DOHH2 (cell line): ENCODE data around the gene CDIPT.

Experiments used
- EZH2phosphoT487 ChIP-seq: fragments of 200-600 bp; sonication (generic); IDR thresholded peaks from 2 replicates; pipeline ENCODE4 v1.6.1; 2017; ENCODE audit warnings: borderline replicate concordance, mild to moderate bottlenecking, antibody characterized with exemption, low read length, moderate library complexity, mixed read lengths
- TF ChIP-seq, protein P1 (sequence below): fragments of 200-600 bp; sonication (generic); IDR thresholded peaks from one replicate; pipeline ENCODE4 v1.5.1; 2014; ENCODE audit warnings: antibody characterized with exemption, mild to moderate bottlenecking, low read depth, low read length; ENCODE audit not compliant: poor library complexity, severe bottlenecking

- TF ChIP-seq, protein P1, sequence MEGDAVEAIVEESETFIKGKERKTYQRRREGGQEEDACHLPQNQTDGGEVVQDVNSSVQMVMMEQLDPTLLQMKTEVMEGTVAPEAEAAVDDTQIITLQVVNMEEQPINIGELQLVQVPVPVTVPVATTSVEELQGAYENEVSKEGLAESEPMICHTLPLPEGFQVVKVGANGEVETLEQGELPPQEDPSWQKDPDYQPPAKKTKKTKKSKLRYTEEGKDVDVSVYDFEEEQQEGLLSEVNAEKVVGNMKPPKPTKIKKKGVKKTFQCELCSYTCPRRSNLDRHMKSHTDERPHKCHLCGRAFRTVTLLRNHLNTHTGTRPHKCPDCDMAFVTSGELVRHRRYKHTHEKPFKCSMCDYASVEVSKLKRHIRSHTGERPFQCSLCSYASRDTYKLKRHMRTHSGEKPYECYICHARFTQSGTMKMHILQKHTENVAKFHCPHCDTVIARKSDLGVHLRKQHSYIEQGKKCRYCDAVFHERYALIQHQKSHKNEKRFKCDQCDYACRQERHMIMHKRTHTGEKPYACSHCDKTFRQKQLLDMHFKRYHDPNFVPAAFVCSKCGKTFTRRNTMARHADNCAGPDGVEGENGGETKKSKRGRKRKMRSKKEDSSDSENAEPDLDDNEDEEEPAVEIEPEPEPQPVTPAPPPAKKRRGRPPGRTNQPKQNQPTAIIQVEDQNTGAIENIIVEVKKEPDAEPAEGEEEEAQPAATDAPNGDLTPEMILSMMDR: no peak
- no peak for TF ChIP-seq EZH2phosphoT487
Observed at GRCh38 chr16:29824589-29825144, 38.4 kb downstream of the CDIPT start.
